HG03139 (cell line): ENCODE results near the gene TSPAN18.

Experiments
- ATAC-seq: cut with Tn5 transposase; IDR thresholded peaks from one replicate; pipeline ENCODE4 v1.9.1; 2021; ENCODE audit not compliant: unreplicated experiment

Gene TSPAN18

GRCh38 chr11:44711113-44711786 is 15.5 kb upstream of the TSPAN18 start:
- ATAC-seq = no peak

DNA sequence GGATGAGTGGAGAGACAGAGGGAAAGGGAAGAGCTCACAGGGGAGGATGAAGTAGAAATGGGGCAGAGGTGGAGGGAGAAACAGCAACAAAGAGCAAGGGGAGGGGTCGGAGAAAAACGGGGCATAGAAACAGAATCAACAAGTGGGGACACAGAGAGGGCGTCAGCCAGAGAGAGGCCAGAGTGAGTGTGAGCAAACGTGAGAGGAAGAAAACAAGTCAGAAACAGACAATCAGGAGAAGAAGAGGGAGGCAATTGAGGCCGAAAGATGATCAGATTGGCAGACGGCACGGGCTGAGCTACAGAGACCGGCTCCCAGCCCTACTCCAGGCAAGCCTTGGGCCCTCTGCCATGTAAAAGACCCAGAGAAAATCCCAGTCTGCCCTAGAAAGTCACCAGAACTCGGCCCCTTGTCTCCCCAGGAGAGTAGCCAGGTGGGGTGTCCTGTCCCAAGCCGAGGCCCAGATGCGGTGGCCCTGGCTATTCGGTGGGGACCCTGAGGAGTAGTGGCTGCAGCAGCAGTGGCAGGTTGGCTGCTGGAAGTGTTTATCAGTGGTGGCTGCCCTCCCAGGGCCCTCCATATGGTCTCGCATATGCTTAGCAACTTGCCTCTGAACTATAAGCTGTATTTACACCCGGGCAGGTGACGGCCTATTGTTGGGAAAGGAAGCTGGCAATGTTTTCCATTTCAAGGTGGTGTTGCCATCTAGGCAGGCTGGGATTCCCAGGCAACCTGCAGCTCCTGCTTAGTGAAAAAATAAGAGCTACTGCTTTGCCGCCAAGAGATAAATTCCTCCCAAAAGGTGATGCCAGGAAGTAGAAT is 14.8 kb upstream of the TSPAN18 start:
- ATAC-seq = no peak

DNA sequence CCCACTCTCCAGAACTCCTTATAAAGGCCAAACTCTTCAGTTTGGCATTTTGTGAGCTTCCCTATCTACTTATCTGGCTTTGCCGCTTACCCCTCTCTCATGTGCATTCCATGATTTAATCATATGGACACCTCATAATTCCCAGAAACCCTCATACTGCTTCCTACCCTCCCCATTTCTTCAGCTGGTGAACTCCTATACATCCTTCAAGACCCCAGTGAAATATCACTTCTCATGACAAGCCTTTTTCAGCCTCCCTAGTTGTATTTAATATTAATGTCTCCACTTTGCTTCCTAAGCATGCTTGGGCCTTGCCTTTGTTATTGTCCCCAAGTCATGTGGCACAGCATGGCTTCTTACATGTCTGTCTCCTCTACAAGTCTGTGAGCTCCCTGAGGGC is 13.7 kb upstream of the TSPAN18 start:
- no peak for ATAC-seq

DNA sequence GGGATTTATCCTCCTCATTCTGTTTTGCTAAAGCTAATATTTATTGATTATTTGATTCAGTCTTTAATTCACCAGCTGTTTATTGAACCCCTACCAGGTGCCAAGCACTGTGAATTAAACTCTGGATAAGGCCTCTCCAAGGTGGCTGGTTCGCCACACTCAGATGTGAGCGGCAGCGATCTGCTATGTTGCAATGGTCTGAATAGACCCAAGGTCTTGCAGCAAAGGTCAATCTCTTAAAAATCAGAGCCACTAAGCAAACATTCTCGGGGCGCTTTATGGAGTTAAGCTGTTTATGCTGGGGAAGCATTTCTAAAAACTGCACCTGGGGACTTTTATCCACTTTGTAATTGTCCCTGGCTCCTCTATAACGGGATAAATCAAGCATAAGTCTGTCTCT is 10.5 kb upstream of the TSPAN18 start:
- no peak for ATAC-seq

DNA sequence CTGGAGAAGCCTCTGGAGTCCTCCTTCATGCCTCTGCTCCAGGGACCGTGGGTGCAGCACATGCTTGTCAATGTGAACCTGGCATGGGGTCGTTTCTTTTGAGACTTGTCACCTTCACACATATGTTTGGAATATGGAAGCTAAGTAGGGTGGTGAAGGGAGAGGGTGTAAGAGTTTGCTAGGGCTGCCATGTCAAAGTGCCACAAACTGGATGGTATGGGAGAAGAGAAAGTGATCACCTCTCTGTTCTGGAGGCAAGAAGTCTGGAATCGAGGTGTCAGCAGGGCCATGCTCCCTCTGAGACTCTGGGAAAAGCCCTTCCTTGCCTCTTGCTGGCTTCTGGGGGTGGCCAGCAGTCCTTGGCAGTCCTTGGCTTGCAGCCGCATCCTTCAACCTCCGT is 8.7 kb upstream of the TSPAN18 start:
- no peak for ATAC-seq

- no peak for ATAC-seq
Measured at GRCh38 chr11:44718612-44719390, 8.0 kb upstream of the TSPAN18 start.

- no peak for ATAC-seq
Measured at GRCh38 chr11:44725016-44725685, 1.6 kb upstream of the TSPAN18 start.

GRCh38 chr11:44725757-44726282 is 942 bp upstream of the TSPAN18 start:
- no peak for ATAC-seq

DNA sequence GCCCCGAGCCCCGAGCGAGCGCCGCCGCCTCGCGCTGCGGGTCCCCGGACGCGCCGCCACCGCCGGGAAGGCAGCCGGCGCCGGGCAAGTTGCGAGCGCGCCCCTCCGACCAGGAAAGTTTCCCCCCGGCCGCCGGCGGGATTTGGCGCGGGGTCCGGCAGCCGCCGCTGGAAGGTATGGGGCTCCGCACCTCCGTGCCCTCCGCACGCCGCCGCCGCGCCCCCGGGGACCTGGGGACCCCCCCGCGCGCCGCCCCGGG is 281 bp downstream of the TSPAN18 start:
- no peak for ATAC-seq

- no peak for ATAC-seq
Measured at GRCh38 chr11:44727373-44728287, 868 bp downstream of the TSPAN18 start.

- no peak for ATAC-seq
Measured at GRCh38 chr11:44728491-44728910, 1.7 kb downstream of the TSPAN18 start.

- no peak for ATAC-seq
Measured at GRCh38 chr11:44729063-44729462, 2.3 kb downstream of the TSPAN18 start.

- no peak for ATAC-seq
Measured at GRCh38 chr11:44729713-44730112, 3.0 kb downstream of the TSPAN18 start.

GRCh38 chr11:44730775-44731174 is 4.0 kb downstream of the TSPAN18 start:
- no peak for ATAC-seq

GRCh38 chr11:44731685-44732430 is 5.1 kb downstream of the TSPAN18 start:
- ATAC-seq = no peak

- ATAC-seq = no peak
Measured at GRCh38 chr11:44732564-44732963, 5.8 kb downstream of the TSPAN18 start.

GRCh38 chr11:44733877-44734276 is 7.1 kb downstream of the TSPAN18 start:
- no peak for ATAC-seq

GRCh38 chr11:44734843-44735381 is 8.2 kb downstream of the TSPAN18 start:
- ATAC-seq = no peak

DNA sequence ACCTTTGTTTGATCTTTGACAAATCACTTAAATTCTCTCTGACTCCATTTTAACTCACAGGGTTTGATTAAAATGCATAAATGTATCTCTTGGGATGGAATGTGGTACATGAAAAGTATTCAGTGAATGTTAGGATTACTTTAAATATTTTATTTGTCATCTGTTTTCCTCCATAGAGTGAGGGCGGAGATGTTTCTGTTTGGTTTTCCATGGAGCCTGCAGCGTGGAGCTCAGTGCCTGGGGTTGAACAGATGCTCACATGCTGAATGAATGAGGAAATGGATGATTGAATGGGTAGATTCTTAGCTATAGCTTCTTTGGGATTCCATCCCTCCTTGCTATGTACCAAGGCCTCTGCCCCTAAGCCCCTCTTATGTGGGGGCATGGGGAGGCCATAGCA is 10.0 kb downstream of the TSPAN18 start:
- no peak for ATAC-seq
